MCF 10A (cell line): ENCODE measurements around the gene CABP2. TPM values are rescaled to one million over a fixed set of nuclear protein-coding genes. Genes with fewer than 3 reads are reported as not detected.
A peak's percentile ranks its signal among the peaks of the same experiment; 100 is the strongest.

Experiments
- BruUV-seq: library from RNA; stranded (reverse); fragments of 400-500 nt; replicated peaks from 2 replicates; lab custom pipeline; 2021; lab: Mats Ljungman, UMichigan
- CTCF ChIA-PET: fragments of 300-600 bp; sonication (Branson Sonifier 250); formaldehyde crosslinking; extraction: SDS; loops from one replicate; lab custom pipeline; 2021; ENCODE audit warnings: antibody characterized with exemption, inconsistent platforms; lab: Yijun Ruan, JAX
- POLR2A ChIA-PET: fragments of 300-600, 350-650 bp; sonication (Branson Sonifier 250); formaldehyde crosslinking; extraction: SDS; loops from one replicate; lab custom pipeline; 2020; ENCODE audit warnings: antibody characterized with exemption, inconsistent platforms; lab: Yijun Ruan, JAX
- DNase-seq: peaks from one replicate; pipeline ENCODE4 v3.0.0-alpha.2; 2018; ENCODE audit not compliant: unreplicated experiment
- H3K27ac Mint-ChIP-seq: one replicate; pipeline ENCODE4 v1.8.0; 2022; ENCODE audit warnings: mild to moderate bottlenecking, low read depth, mixed read lengths; ENCODE audit not compliant: unreplicated experiment
- H3K27me3 Mint-ChIP-seq: one replicate; pipeline ENCODE4 v1.8.0; 2022; ENCODE audit warnings: mixed read lengths; ENCODE audit not compliant: insufficient read depth, unreplicated experiment
- H3K36me3 Mint-ChIP-seq: one replicate; pipeline ENCODE4 v1.8.0; 2022; ENCODE audit warnings: mild to moderate bottlenecking, moderate library complexity, mixed read lengths; ENCODE audit not compliant: insufficient read depth, unreplicated experiment
- H3K4me1 Mint-ChIP-seq: one replicate; pipeline ENCODE4 v1.8.0; 2022; ENCODE audit warnings: mixed read lengths; ENCODE audit not compliant: insufficient read depth, unreplicated experiment
- H3K4me3 Mint-ChIP-seq: one replicate; pipeline ENCODE4 v1.8.0; 2022; ENCODE audit warnings: mild to moderate bottlenecking, moderate library complexity, mixed read lengths; ENCODE audit not compliant: unreplicated experiment
- H3K9me3 Mint-ChIP-seq: one replicate; pipeline ENCODE4 v1.8.0; 2022; ENCODE audit warnings: mixed read lengths; ENCODE audit not compliant: unreplicated experiment
- intact Hi-C: fragments of 100-400 bp; cut with micrococcal nuclease; formaldehyde crosslinking; loops from 2 replicates; pipeline ENCODE4 v1.14.1; 2022
- total RNA-seq: library from RNA; stranded (reverse); gene quantifications from 2 replicates; pipeline ENCODE4 v1.2.3, GENCODE V29; 2022
- TF ChIP-seq, protein P1 (sequence below): fragments of 200-600 bp; IDR thresholded peaks from one replicate; pipeline ENCODE4 v1.8.0; 2022; ENCODE audit warnings: antibody characterized with exemption, mild to moderate bottlenecking; ENCODE audit not compliant: unreplicated experiment

The CABP2 gene
- total RNA-seq, 1 experiment from 2014 or later, result not detected

DNA sequence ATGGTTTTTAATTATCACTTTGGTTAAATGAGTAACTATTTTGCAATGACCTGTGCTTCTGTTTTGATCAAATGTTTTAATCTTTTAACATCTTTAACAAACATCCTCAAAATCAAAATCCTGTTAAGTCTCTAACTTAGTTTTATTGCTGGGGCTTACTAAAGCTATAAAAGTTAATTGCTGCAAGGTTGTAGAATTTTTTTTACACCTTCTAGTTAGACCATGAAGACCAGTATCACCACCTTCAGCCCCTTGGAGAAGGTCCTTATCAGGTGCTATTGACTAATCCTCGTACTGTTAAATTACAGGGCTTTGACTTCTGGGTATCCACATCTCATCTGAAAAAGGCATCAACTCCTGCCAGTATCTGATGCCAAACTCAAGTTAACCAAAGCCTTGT, 12.3 kb upstream of the CABP2 start:
- intact Hi-C loops, result no loop called here
- TF ChIP-seq, protein P1, sequence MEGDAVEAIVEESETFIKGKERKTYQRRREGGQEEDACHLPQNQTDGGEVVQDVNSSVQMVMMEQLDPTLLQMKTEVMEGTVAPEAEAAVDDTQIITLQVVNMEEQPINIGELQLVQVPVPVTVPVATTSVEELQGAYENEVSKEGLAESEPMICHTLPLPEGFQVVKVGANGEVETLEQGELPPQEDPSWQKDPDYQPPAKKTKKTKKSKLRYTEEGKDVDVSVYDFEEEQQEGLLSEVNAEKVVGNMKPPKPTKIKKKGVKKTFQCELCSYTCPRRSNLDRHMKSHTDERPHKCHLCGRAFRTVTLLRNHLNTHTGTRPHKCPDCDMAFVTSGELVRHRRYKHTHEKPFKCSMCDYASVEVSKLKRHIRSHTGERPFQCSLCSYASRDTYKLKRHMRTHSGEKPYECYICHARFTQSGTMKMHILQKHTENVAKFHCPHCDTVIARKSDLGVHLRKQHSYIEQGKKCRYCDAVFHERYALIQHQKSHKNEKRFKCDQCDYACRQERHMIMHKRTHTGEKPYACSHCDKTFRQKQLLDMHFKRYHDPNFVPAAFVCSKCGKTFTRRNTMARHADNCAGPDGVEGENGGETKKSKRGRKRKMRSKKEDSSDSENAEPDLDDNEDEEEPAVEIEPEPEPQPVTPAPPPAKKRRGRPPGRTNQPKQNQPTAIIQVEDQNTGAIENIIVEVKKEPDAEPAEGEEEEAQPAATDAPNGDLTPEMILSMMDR, result no peak
- ChIA-PET CTCF (no interaction called here), POLR2A (no interaction called here)
- BruUV-seq, result no TSS peak
- no peak overlapping the region for H3K27ac Mint-ChIP-seq
- no peak for DNase-seq
- no peaks in the 10 kb centered on the region for H3K27me3 Mint-ChIP-seq
- H3K36me3 Mint-ChIP-seq, result no peaks in the 10 kb centered on the region
- H3K4me1 Mint-ChIP-seq, result no peaks in the 10 kb centered on the region
- H3K4me3 Mint-ChIP-seq, result no peak overlapping the region
- peaks cover 13% of the 10 kb centered on the region for H3K9me3 Mint-ChIP-seq

DNA sequence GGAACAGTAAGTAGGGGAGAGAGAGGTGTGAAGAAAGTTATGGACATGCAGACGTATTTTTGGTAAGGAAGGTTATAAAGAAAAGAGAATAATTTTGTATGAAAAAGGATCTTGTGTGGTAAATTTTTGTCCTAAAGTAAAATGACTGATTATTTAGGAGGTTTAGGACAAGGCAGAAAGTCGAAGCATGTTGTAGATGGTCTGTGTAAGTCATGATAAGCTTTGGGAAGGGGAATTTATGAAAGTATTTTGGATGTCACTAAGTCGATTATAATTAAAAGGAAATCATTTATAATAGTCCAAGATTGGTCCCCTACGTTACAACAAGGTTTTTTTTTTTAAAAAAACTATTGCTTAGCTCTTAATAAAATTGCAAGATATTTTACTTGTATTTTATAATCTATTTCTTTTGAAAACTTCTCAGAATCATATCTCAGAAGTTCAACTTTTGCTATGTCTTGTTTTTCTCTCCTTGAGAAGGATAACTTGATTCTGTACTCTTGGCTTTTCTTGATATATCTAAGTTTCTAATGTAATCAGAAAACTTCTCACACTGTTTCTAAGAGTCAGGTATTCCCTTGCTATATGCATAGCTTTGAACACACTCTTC, 10.9 kb upstream of the CABP2 start:
- intact Hi-C loops, result no loop called here
- peak; percentile 44 for DNase-seq
- peaks cover 5% of the 10 kb centered on the region for H3K4me1 Mint-ChIP-seq
- no TSS peak for BruUV-seq
- no peaks in the 10 kb centered on the region for H3K27me3 Mint-ChIP-seq
- H3K27ac Mint-ChIP-seq, result no peak overlapping the region
- H3K36me3 Mint-ChIP-seq, result no peaks in the 10 kb centered on the region
- peaks cover 13% of the 10 kb centered on the region for H3K9me3 Mint-ChIP-seq
- TF ChIP-seq, protein P1, result no peak
- ChIA-PET CTCF (no interaction called here), POLR2A (no interaction called here)
- no peak overlapping the region for H3K4me3 Mint-ChIP-seq

DNA sequence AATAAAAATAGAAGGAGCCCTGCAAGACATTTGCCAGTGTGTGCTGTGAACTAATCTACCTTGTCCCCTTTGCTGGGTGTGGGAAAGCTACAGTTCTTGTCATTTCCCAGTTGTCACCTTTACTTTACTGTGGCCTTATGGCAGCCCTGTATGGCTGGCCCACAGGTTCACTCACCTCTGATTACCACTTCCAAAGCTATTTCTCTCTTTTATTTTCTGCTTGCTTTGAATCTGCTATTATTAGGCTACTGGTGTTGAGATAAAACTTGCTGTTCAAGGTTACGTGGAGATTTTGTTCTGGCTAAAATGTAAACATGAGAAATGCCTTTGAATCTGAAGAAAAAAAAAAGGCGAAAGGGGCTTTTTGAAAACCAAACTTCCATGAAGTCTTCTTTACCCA, 9.6 kb upstream of the CABP2 start:
- intact Hi-C loops, result no loop called here

DNA sequence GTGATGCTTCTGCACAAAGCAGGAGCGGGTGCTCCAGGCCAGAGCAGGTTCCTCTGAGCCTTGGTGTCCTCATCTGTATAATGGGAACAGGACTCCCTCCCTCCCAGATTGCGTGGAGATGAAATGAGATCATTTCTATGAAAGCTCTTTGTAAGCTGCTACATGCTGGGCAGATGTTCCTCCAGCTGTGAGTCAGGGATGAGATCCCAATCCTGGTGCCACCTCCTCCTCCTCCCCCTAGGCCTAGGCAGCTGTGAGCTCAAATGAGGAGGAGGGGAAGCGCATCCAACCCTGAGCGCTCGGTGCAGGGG, 7.0 kb upstream of the CABP2 start:
- H3K4me1 Mint-ChIP-seq, result peaks cover 6% of the 10 kb centered on the region
- H3K9me3 Mint-ChIP-seq, result peaks cover 22% of the 10 kb centered on the region
- ChIA-PET CTCF (no interaction called here), POLR2A (no interaction called here)
- intact Hi-C loops, result no loop called here
- TF ChIP-seq, protein P1, result no peak
- no peak overlapping the region for H3K27ac Mint-ChIP-seq
- no peaks in the 10 kb centered on the region for H3K36me3 Mint-ChIP-seq
- no TSS peak for BruUV-seq
- no peaks in the 10 kb centered on the region for H3K27me3 Mint-ChIP-seq
- no peak overlapping the region for H3K4me3 Mint-ChIP-seq
- no peak for DNase-seq

More for the DNA sequence above, 9.6 kb upstream of the CABP2 start:
- Mint-ChIP-seq H3K4me3 (no peak overlapping the region), H3K27ac (no peak overlapping the region), H3K4me1 (peaks cover 6% of the 10 kb centered on the region), H3K36me3 (no peaks in the 10 kb centered on the region), H3K9me3 (peaks cover 13% of the 10 kb centered on the region), H3K27me3 (no peaks in the 10 kb centered on the region)
- BruUV-seq, result no TSS peak
- TF ChIP-seq, protein P1, result no peak
- POLR2A ChIA-PET, result no interaction called here
- no peak for DNase-seq
- CTCF ChIA-PET, result no interaction called here
